Liver (tissue), 9 donors: ENCODE results near the gene CD79A. TPM values are rescaled to one million over a fixed set of nuclear protein-coding genes. Genes with fewer than 3 reads are reported as not detected.
"Not testable (repeated sequence)": the region's sequence is repeated elsewhere in the genome, so short reads cannot be mapped to it uniquely, and the experiment has no call there.

ENCODE experiments used
- DNase-seq: peaks from one replicate; pipeline ENCODE4 v3.0.0-alpha.2; 2017; ENCODE audit warnings: low spot score
- H3K27ac ChIP-seq, 2 donors: one replicate each; pipeline ENCODE4 v1.7.0; 2013; ENCODE audit warnings: inconsistent platforms in 2 of 2, low read length in 2 of 2, control low read depth in 1 of 2, low read depth in 1 of 2, mild to moderate bottlenecking in 1 of 2
- H3K27me3 ChIP-seq, 4 donors: one replicate each; pipeline versions ENCODE4 v1.6.1 to v1.7.0; 2013; ENCODE audit warnings: low read length in 3 of 4, inconsistent platforms in 1 of 4, mild to moderate bottlenecking in 1 of 4, moderate library complexity in 1 of 4; ENCODE audit not compliant: control insufficient read depth in 4 of 4, insufficient read depth in 4 of 4
- H3K36me3 ChIP-seq, 4 donors: one replicate each; pipeline versions ENCODE4 v1.6.1 to v1.7.0; 2013; ENCODE audit warnings: low read length in 3 of 4, mild to moderate bottlenecking in 3 of 4, low read depth in 1 of 4, moderate library complexity in 1 of 4; ENCODE audit not compliant: control insufficient read depth in 4 of 4, insufficient read depth in 3 of 4
- H3K4me1 ChIP-seq, 4 donors: one replicate each; pipeline versions ENCODE4 v1.6.1 to v1.7.0; 2013; ENCODE audit warnings: low read length in 3 of 4, mild to moderate bottlenecking in 3 of 4, moderate library complexity in 1 of 4; ENCODE audit not compliant: control insufficient read depth in 4 of 4, insufficient read depth in 4 of 4
- H3K4me3 ChIP-seq, 3 donors: one replicate each; pipeline versions ENCODE4 v1.6.1 to v1.7.0; 2013; ENCODE audit warnings: low read length in 3 of 3, control low read depth in 1 of 3, low read depth in 1 of 3, mild to moderate bottlenecking in 1 of 3
- H3K9ac ChIP-seq, 2 donors: one replicate each; pipeline ENCODE4 v1.7.0; 2013; ENCODE audit warnings: low read length in 2 of 2, mild to moderate bottlenecking in 2 of 2, moderate library complexity in 2 of 2, control low read depth in 1 of 2, low read depth in 1 of 2
- H3K9me3 ChIP-seq, 4 donors: one replicate each; pipeline versions ENCODE4 v1.6.1 to v1.7.0; 2013; ENCODE audit warnings: low read length in 3 of 4; ENCODE audit not compliant: control insufficient read depth in 4 of 4
- EGR1 ChIP-seq, 2 donors: IDR thresholded peaks; 2 replicates each; pipeline ENCODE4 v1.6.1; 2016 to 2018; ENCODE audit warnings: antibody characterized with exemption in 2 of 2, low read depth in 2 of 2
- FOXA1 ChIP-seq: IDR thresholded peaks from 2 replicates; pipeline ENCODE4 v1.6.1; 2016; ENCODE audit warnings: antibody characterized with exemption
- FOXA2 ChIP-seq: IDR thresholded peaks from 2 replicates; pipeline ENCODE4 v1.6.1; 2016; ENCODE audit warnings: antibody characterized with exemption
- GABPA ChIP-seq, 2 donors: IDR thresholded peaks in 1 of 2; conservative IDR thresholded peaks in 1 of 2; 2 replicates each; pipeline ENCODE4 v1.6.1; 2016; ENCODE audit warnings: antibody characterized with exemption in 2 of 2, mild to moderate bottlenecking in 1 of 2, moderate library complexity in 1 of 2
- HNF4A ChIP-seq, 2 donors: conservative IDR thresholded peaks; 2 replicates each; pipeline ENCODE4 v1.6.1; 2016; ENCODE audit warnings: antibody characterized with exemption in 2 of 2, mild to moderate bottlenecking in 2 of 2
- HNF4G ChIP-seq: IDR thresholded peaks from 2 replicates; pipeline ENCODE4 v1.6.1; 2016; ENCODE audit warnings: antibody characterized with exemption
- JUND ChIP-seq, 2 donors: IDR thresholded peaks; 2 replicates each; pipeline ENCODE4 v1.6.1; 2016; ENCODE audit warnings: antibody characterized with exemption in 2 of 2
- NR2F2 ChIP-seq: IDR thresholded peaks from 2 replicates; pipeline ENCODE4 v1.6.1; 2016; ENCODE audit warnings: antibody characterized with exemption
- RAD21 ChIP-seq, 2 donors: IDR thresholded peaks; 2 replicates each; pipeline ENCODE4 v1.6.1; 2016; ENCODE audit warnings: antibody characterized with exemption in 2 of 2, mild to moderate bottlenecking in 2 of 2
- RXRA ChIP-seq, 2 donors: IDR thresholded peaks; 2 replicates each; pipeline ENCODE4 v1.6.1; 2017 to 2018; ENCODE audit warnings: antibody characterized with exemption in 2 of 2, mild to moderate bottlenecking in 1 of 2
- SP1 ChIP-seq: IDR thresholded peaks from 2 replicates; pipeline ENCODE4 v1.6.1; 2018; ENCODE audit warnings: antibody characterized with exemption, mild to moderate bottlenecking
- TAF1 ChIP-seq: conservative IDR thresholded peaks from 2 replicates; pipeline ENCODE4 v1.6.1; 2016; ENCODE audit warnings: antibody characterized with exemption, mild to moderate bottlenecking
- YY1 ChIP-seq: IDR thresholded peaks from 2 replicates; pipeline ENCODE4 v1.6.1; 2016; ENCODE audit warnings: antibody characterized with exemption, mild to moderate bottlenecking
- WGBS: extraction: QIAGEN DNeasy Blood & Tissue Kit; methylation state at CpG from one replicate; pipeline ENCODE4 v1.1.7; 2013; 5-methylcytosine and 5-hydroxymethylcytosine counted together
- polyA plus RNA-seq, 2 donors: library from polyadenylated mRNA; stranded (reverse) in 1 of 2; unstranded in 1 of 2; fragments of 200-250 nt in 1 of 2; fragments of >200 nt in 1 of 2; fragmentation: Nextera tagmentation in 1 of 2; extraction: Ambion mirVana in 1 of 2; gene quantifications; one replicate each; pipeline versions ENCODE4 v1.2.1 to v1.2.3, GENCODE V29; 2013 to 2015
- total RNA-seq, 2 donors: library from RNA; depleted of rRNA; stranded (reverse); fragments of >200 nt; gene quantifications; one replicate each; pipeline ENCODE4 v1.2.3, GENCODE V29; 2014
- TF ChIP-seq, protein P1 (sequence below): IDR thresholded peaks from 2 replicates; pipeline ENCODE4 v1.6.1; 2016; ENCODE audit warnings: antibody characterized with exemption
- TF ChIP-seq, protein P2 (sequence below): fragments of 150-350 bp; IDR thresholded peaks from 2 replicates; pipeline ENCODE4 v1.5.1; 2017; ENCODE audit warnings: improper control_type of control experiment, low read depth, low read length; ENCODE audit not compliant: missing input control
- TF ChIP-seq, protein P3 (sequence below): IDR thresholded peaks from 2 replicates; pipeline ENCODE4 v1.6.1; 2016; ENCODE audit warnings: antibody characterized with exemption, mild to moderate bottlenecking
- TF ChIP-seq, protein P4 (sequence below): IDR thresholded peaks from 2 replicates; pipeline ENCODE4 v1.6.1; 2016; ENCODE audit warnings: antibody characterized with exemption
- donor health status: healthy.
- donor health status: healthy.
- donor health status: healthy.
- donor health status: healthy.
- donor health status: healthy.

The CD79A gene
- total and polyA plus RNA-seq, 4 donors = 0.43 to 5.0 (median 2.0) TPM

DNA sequence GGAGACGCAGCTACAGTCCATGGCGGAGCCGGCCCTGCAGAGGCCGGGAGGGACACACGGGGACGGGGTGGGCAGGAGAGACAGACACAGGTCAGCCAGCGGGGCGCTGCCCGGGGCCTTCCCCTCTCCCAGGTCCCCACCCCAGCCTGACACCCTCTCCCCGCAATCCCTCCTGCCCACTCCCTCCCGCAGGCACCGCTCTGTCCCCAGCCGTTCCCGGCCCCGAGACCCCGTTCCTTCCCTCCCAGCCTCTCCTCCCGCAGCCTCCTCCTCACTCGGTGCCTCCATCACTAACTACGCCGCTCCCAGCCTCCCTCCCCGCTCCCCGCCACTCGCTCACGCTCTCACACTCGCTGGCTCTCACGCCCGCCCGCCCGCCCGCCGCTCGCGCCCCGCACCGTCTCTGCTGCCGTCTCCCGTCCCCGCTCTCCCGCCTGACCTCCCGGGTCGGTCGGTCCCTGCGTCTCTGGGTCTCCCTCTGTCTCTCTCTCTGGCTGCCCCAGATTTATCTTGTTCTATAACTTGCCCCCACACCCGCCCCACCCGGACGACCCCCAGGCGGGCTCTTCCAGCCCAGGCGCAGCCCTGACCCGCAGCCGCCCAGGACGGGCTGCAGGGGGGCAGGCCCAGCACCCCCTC, 35.9 kb downstream of the CD79A start:
- no peak for TF ChIP-seq FOXA2
- TF ChIP-seq SP1 = no peak
- TF ChIP-seq HNF4G = no peak
- TF ChIP-seq, protein P1, sequence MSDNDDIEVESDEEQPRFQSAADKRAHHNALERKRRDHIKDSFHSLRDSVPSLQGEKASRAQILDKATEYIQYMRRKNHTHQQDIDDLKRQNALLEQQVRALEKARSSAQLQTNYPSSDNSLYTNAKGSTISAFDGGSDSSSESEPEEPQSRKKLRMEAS = no peak
- no peak for TF ChIP-seq FOXA1
- no peak for TF ChIP-seq NR2F2
- TF ChIP-seq JUND (IDR thresholded peaks at IDR 0.05) = no peak
- TF ChIP-seq, protein P2, sequence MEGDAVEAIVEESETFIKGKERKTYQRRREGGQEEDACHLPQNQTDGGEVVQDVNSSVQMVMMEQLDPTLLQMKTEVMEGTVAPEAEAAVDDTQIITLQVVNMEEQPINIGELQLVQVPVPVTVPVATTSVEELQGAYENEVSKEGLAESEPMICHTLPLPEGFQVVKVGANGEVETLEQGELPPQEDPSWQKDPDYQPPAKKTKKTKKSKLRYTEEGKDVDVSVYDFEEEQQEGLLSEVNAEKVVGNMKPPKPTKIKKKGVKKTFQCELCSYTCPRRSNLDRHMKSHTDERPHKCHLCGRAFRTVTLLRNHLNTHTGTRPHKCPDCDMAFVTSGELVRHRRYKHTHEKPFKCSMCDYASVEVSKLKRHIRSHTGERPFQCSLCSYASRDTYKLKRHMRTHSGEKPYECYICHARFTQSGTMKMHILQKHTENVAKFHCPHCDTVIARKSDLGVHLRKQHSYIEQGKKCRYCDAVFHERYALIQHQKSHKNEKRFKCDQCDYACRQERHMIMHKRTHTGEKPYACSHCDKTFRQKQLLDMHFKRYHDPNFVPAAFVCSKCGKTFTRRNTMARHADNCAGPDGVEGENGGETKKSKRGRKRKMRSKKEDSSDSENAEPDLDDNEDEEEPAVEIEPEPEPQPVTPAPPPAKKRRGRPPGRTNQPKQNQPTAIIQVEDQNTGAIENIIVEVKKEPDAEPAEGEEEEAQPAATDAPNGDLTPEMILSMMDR = no peak
- TF ChIP-seq YY1 = no peak
- no peak for TF ChIP-seq HNF4A (conservative IDR thresholded peaks at IDR 0.05)
- TF ChIP-seq GABPA (IDR thresholded peaks at IDR 0.05 in 1 of 2, conservative IDR thresholded peaks at IDR 0.05 in 1 of 2) = no peak
- H3K4me1 ChIP-seq = peaks cover 0 to 3% (median 1%) of the 10 kb centered on the region in 4 donors
- no peak overlapping the region for H3K9ac ChIP-seq
- no peak for DNase-seq
- H3K27ac ChIP-seq = no peak overlapping the region
- peaks cover 0 to 2% (median 0%) of the 10 kb centered on the region in 4 donors for H3K9me3 ChIP-seq
- no peak overlapping the region for H3K4me3 ChIP-seq
- H3K36me3 ChIP-seq = no peaks in the 10 kb centered on the region
- H3K27me3 ChIP-seq = peaks cover 4 to 13% (median 9%) of the 10 kb centered on the region in 4 donors
- WGBS = 3% methylated on average over 51 of the region's 51 CpGs

DNA sequence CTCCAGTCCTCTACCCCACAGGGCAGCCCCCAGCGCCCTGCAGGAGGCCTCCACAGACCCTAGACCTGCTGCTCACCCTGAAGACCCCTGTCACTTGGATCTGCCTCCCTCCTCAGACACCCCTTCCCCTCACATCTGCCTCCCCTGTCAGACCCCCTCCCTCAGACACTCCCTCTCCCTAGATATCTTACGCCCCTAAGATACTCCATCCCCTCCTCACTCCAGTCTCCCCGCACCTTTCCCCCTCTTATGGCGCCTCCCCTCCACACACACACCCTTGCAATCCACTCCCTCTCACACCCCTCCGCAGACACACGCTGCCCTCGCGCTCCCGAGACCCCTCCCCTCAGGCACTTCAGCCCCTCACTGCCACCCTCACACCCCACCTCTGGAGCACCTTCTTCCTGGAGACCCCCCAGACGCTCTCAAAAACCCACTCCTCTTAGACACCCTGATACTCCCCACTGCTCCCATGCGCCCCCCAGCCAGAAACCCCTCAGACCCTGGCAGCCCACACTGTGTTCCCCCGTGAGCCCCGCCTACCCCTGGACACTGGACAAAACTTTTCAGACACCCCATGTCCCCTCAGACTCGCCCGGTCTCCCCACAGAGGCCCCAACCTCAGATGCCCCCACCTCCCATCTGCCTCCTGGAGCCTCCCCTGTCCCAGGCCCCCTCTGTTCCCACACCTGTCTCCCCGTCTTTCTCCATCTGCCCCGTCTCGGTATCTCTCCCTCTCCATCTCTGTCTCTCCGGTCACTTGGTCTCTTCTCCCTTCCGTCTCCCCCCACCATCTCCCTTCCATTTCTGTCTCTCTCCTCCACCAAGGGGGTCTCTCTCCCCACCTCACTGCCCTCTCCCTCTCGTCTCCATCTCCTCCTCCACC, 36.7 kb downstream of the CD79A start:
- Histone ChIP-seq H3K27me3 (peaks cover 4 to 13% (median 9%) of the 10 kb centered on the region in 4 donors), H3K9me3 (peaks cover 0 to 2% (median 0%) of the 10 kb centered on the region in 4 donors), H3K36me3 (no peaks in the 10 kb centered on the region), H3K27ac (no peak overlapping the region), H3K9ac (no peak overlapping the region), H3K4me3 (no peak overlapping the region), H3K4me1 (peaks cover 0 to 3% (median 1%) of the 10 kb centered on the region in 4 donors)
- no peak for DNase-seq
- TF ChIP-seq, protein P3, sequence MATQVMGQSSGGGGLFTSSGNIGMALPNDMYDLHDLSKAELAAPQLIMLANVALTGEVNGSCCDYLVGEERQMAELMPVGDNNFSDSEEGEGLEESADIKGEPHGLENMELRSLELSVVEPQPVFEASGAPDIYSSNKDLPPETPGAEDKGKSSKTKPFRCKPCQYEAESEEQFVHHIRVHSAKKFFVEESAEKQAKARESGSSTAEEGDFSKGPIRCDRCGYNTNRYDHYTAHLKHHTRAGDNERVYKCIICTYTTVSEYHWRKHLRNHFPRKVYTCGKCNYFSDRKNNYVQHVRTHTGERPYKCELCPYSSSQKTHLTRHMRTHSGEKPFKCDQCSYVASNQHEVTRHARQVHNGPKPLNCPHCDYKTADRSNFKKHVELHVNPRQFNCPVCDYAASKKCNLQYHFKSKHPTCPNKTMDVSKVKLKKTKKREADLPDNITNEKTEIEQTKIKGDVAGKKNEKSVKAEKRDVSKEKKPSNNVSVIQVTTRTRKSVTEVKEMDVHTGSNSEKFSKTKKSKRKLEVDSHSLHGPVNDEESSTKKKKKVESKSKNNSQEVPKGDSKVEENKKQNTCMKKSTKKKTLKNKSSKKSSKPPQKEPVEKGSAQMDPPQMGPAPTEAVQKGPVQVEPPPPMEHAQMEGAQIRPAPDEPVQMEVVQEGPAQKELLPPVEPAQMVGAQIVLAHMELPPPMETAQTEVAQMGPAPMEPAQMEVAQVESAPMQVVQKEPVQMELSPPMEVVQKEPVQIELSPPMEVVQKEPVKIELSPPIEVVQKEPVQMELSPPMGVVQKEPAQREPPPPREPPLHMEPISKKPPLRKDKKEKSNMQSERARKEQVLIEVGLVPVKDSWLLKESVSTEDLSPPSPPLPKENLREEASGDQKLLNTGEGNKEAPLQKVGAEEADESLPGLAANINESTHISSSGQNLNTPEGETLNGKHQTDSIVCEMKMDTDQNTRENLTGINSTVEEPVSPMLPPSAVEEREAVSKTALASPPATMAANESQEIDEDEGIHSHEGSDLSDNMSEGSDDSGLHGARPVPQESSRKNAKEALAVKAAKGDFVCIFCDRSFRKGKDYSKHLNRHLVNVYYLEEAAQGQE = no peak
- TF ChIP-seq, protein P4, sequence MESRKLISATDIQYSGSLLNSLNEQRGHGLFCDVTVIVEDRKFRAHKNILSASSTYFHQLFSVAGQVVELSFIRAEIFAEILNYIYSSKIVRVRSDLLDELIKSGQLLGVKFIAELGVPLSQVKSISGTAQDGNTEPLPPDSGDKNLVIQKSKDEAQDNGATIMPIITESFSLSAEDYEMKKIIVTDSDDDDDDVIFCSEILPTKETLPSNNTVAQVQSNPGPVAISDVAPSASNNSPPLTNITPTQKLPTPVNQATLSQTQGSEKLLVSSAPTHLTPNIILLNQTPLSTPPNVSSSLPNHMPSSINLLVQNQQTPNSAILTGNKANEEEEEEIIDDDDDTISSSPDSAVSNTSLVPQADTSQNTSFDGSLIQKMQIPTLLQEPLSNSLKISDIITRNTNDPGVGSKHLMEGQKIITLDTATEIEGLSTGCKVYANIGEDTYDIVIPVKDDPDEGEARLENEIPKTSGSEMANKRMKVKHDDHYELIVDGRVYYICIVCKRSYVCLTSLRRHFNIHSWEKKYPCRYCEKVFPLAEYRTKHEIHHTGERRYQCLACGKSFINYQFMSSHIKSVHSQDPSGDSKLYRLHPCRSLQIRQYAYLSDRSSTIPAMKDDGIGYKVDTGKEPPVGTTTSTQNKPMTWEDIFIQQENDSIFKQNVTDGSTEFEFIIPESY = no peak
- TF ChIP-seq, protein P2 = no peak
- TF ChIP-seq TAF1 (no peak), RAD21 (IDR thresholded peaks at IDR 0.05) (no peak), SP1 (no peak), EGR1 (IDR thresholded peaks at IDR 0.05; ENCODE audit: low read depth in 2 of 2) (no peak), JUND (IDR thresholded peaks at IDR 0.05) (no peak), RXRA (IDR thresholded peaks at IDR 0.05) (no peak), HNF4G (no peak)
- TF ChIP-seq, protein P1 = no peak
- WGBS = 11% methylated on average over 21 of the region's 21 CpGs

DNA sequence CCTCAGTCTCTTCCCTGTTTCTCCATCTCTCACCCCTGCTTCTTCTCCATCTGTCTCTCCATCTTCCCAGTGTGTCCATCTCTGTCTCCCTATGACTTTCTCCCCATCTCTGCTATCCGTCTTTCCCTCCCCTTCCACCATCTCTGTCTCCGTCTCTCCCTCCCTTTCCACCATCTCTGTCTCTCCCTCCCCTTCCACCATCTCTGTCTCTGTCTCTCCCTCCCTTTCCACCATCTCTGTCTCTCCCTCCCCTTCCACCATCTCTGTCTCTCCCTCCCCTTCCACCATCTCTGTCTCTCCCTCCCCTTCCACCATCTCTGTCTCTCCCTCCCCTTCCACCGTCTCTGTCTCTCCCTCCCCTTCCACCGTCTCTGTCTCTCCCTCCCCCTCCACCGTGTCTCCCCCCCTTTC, 37.4 kb downstream of the CD79A start:
- H3K4me1 ChIP-seq, DNase-seq, H3K36me3 ChIP-seq, H3K9me3 ChIP-seq, H3K27ac ChIP-seq, H3K4me3 ChIP-seq, H3K9ac ChIP-seq: not testable (repeated sequence)
- H3K27me3 ChIP-seq = peaks cover 4 to 16% (median 9%) of the 10 kb centered on the region in 4 donors
- WGBS = 6% methylated on average over 5 of the region's 5 CpGs
